Smooth muscle cell (in vitro differentiated cells): ENCODE results near the gene MALRD1. TPM values are rescaled to one million over a fixed set of nuclear protein-coding genes. Genes with fewer than 3 reads are reported as not detected.

Source experiments
- DNase-seq: peaks from one replicate; lab custom pipeline; 2025; ENCODE audit not compliant: unreplicated experiment; lab: John Stamatoyannopoulos, UW
- H2AFZ ChIP-seq: fragments of 200-600 bp; sonication (generic); 2 replicates; pipeline ENCODE4 v1.6.0; 2016; ENCODE audit warnings: antibody characterized with exemption, low read depth, mild to moderate bottlenecking
- H3F3A ChIP-seq: fragments of 200-600 bp; sonication (generic); 2 replicates; pipeline ENCODE4 v1.6.0; 2017; ENCODE audit warnings: antibody characterized with exemption, low read depth
- H3K27ac ChIP-seq: fragments of 200-600 bp; sonication (generic); 2 replicates; pipeline ENCODE4 v1.5.1; 2016; ENCODE audit warnings: low read depth, mild to moderate bottlenecking
- H3K27me3 ChIP-seq: fragments of 200-600 bp; sonication (generic); 2 replicates; pipeline ENCODE4 v1.6.1; 2016; ENCODE audit warnings: low read depth, mild to moderate bottlenecking
- H3K36me3 ChIP-seq: fragments of 200-600 bp; sonication (generic); 2 replicates; pipeline ENCODE4 v1.5.1; 2016; ENCODE audit warnings: low read depth
- H3K4me1 ChIP-seq: fragments of 200-600 bp; sonication (generic); 2 replicates; pipeline ENCODE4 v1.5.1; 2016; ENCODE audit warnings: low read depth
- H3K4me2 ChIP-seq: fragments of 200-600 bp; sonication (generic); 2 replicates; pipeline ENCODE4 v1.6.0; 2016; ENCODE audit warnings: mild to moderate bottlenecking
- H3K4me3 ChIP-seq: fragments of 200-600 bp; sonication (generic); 2 replicates; pipeline ENCODE4 v1.5.1; 2016; ENCODE audit warnings: mild to moderate bottlenecking
- H3K79me2 ChIP-seq: fragments of 200-600 bp; sonication (generic); 2 replicates; pipeline ENCODE4 v1.6.0; 2016; ENCODE audit warnings: low read depth, mild to moderate bottlenecking
- H3K9ac ChIP-seq: fragments of 200-600 bp; sonication (generic); 2 replicates; pipeline ENCODE4 v1.6.0; 2016; ENCODE audit warnings: low read depth
- H3K9me3 ChIP-seq: fragments of 200-600 bp; sonication (generic); replicated peaks from 2 replicates; pipeline ENCODE4 v1.5.1; 2016; ENCODE audit warnings: low read depth
- H4K20me1 ChIP-seq: fragments of 200-600 bp; sonication (generic); 2 replicates; pipeline ENCODE4 v1.6.0; 2016; ENCODE audit warnings: low read depth
- WGBS: methylation state at CpG from one replicate; pipeline ENCODE4 v1.1.7; 2016; ENCODE audit warnings: low lambda C conversion rate; 5-methylcytosine and 5-hydroxymethylcytosine counted together
- polyA plus RNA-seq: library from polyadenylated mRNA; unstranded; fragments of >200 nt; fragmentation: Nextera tagmentation; extraction: Ambion mirVana; gene quantifications from 2 replicates; pipeline ENCODE4 v1.2.1, GENCODE V29; 2016
- total RNA-seq: library from RNA; depleted of rRNA; stranded (reverse); fragments of >200 nt; gene quantifications from 2 replicates; pipeline ENCODE4 v1.2.3, GENCODE V29; 2014
- TF ChIP-seq, protein P1 (sequence below): fragments of 200-600 bp; sonication (generic); IDR thresholded peaks from 2 replicates; pipeline ENCODE4 v1.5.1; 2017; ENCODE audit warnings: borderline replicate concordance, mild to moderate bottlenecking, antibody characterized with exemption; ENCODE audit not compliant: insufficient read depth, poor library complexity, severe bottlenecking

Gene MALRD1
- total and polyA plus RNA-seq, 2 experiments from 2014 or later: 1.9 TPM; not detected in 1

DNA sequence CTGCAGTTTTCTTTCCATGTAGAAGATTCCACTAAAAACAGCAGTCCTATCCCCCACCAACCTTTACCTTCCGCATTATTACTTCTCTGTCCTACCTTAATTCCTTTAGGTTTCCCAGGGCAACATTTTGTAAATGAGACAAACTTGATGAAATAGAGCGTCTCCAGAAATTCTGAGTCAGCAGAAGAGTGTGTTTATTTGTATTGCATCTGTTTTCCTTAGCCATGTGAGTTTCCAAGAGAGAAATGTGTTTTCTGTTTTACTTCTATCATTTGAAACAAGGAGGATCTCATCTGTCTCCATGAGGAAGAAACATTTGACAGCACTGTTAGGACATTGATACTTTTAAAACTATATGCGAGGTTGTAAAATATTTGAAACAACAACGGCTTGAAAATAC, 523.5 kb downstream of the MALRD1 start:
- 83% methylated on average over 4 of the region's 4 CpGs for WGBS

DNA sequence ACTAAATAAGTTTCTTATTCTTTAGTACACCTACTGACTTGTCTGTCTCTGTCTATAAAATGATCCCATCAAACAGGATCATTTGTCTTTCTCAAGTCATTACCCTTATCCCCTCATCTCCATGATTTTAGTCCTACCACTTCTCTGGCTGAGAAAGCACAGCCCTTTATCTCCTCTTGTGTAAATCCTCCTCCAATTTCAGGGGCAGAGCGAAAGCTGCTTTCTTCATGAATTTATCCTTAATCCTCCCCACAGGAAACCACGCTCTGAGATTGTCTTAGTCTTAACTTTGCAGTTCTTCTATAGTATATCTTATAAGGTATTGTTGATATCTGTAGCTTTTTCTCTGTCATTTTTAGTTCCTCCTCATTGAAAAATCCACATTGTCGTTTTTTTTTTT, 528.0 kb downstream of the MALRD1 start:
- no peaks in the 10 kb centered on the region for H4K20me1 ChIP-seq

More for the DNA sequence above, 523.5 kb downstream of the MALRD1 start:
- Histone ChIP-seq H3F3A (no peaks in the 10 kb centered on the region), H3K4me2 (no peak overlapping the region), H3K4me1 (peaks cover 5% of the 10 kb centered on the region), H3K27ac (no peak overlapping the region), H3K27me3 (no peaks in the 10 kb centered on the region), H2AFZ (no peak overlapping the region), H3K79me2 (no peaks in the 10 kb centered on the region), H3K4me3 (no peak overlapping the region), H3K36me3 (no peaks in the 10 kb centered on the region), H3K9me3 (no peaks in the 10 kb centered on the region), H3K9ac (no peak overlapping the region), H4K20me1 (no peaks in the 10 kb centered on the region)
- TF ChIP-seq, protein P1, sequence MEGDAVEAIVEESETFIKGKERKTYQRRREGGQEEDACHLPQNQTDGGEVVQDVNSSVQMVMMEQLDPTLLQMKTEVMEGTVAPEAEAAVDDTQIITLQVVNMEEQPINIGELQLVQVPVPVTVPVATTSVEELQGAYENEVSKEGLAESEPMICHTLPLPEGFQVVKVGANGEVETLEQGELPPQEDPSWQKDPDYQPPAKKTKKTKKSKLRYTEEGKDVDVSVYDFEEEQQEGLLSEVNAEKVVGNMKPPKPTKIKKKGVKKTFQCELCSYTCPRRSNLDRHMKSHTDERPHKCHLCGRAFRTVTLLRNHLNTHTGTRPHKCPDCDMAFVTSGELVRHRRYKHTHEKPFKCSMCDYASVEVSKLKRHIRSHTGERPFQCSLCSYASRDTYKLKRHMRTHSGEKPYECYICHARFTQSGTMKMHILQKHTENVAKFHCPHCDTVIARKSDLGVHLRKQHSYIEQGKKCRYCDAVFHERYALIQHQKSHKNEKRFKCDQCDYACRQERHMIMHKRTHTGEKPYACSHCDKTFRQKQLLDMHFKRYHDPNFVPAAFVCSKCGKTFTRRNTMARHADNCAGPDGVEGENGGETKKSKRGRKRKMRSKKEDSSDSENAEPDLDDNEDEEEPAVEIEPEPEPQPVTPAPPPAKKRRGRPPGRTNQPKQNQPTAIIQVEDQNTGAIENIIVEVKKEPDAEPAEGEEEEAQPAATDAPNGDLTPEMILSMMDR: no peak
- no peak for DNase-seq

DNA sequence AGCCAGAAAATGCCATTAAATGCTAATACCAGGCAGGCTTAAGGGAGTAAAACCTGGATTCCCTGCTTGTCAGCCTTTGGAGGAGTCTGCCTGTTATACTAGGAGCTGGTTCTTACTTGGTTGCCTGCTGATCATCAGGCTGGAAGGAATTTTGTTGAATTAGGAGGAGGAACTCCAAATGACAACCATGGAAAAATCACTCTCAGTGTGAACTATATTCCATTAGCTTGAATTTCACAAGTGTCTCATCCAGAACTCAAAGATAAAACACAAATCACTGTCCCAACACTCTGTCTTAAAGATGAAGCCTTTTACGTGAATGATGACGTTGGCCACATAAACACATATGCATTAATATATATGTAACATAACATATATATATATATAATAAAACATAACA, 528.8 kb downstream of the MALRD1 start:
- TF ChIP-seq, protein P1: no peak
- Histone ChIP-seq H3K79me2 (no peaks in the 10 kb centered on the region), H3K27ac (no peak overlapping the region), H3K9ac (no peak overlapping the region), H3K4me2 (peak overlapping the region; percentile 44), H2AFZ (no peak overlapping the region), H3K4me3 (no peak overlapping the region), H3K27me3 (no peaks in the 10 kb centered on the region), H3F3A (no peaks in the 10 kb centered on the region), H3K36me3 (no peaks in the 10 kb centered on the region), H3K4me1 (peaks cover 8% of the 10 kb centered on the region), H4K20me1 (no peaks in the 10 kb centered on the region), H3K9me3 (no peaks in the 10 kb centered on the region)
- WGBS: 78% methylated on average over 2 of the region's 2 CpGs
- no peak for DNase-seq

More for the DNA sequence above, 528.0 kb downstream of the MALRD1 start:
- peak overlapping the region; percentile 44 for H3K4me2 ChIP-seq
- no peaks in the 10 kb centered on the region for H3K9me3 ChIP-seq
- no peak overlapping the region for H2AFZ ChIP-seq
- DNase-seq: no peak
- no peak overlapping the region for H3K4me3 ChIP-seq
- no peaks in the 10 kb centered on the region for H3K79me2 ChIP-seq
- H3K27ac ChIP-seq: no peak overlapping the region
- H3K4me1 ChIP-seq: peaks cover 8% of the 10 kb centered on the region
- 41% methylated on average over 3 of the region's 3 CpGs for WGBS
- no peaks in the 10 kb centered on the region for H3K36me3 ChIP-seq
- H3K9ac ChIP-seq: no peak overlapping the region
- no peaks in the 10 kb centered on the region for H3K27me3 ChIP-seq
- TF ChIP-seq, protein P1: no peak
- H3F3A ChIP-seq: no peaks in the 10 kb centered on the region

DNA sequence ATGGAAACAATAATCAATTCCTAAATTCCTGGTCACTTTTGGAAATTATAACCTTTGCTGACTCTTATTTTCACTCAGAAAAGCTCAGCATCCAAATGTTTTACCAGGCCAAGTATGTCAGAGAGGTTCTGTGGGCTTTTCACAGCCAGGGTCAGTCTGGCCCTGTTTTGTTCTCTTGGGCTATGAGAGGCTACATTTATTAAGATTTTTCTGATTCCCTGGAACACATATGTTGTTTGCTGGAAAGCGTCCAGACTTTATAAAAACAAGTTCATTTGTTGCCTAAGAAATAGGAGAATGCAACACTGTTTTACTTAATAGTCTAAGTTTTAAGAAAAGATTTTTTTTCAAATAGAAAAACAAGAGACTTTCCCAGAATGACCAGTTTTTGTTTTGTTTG, 529.2 kb downstream of the MALRD1 start:
- Histone ChIP-seq H3K79me2 (no peaks in the 10 kb centered on the region), H3K27ac (no peak overlapping the region), H3K9me3 (no peaks in the 10 kb centered on the region), H3K4me3 (no peak overlapping the region), H3F3A (no peaks in the 10 kb centered on the region), H2AFZ (no peak overlapping the region), H3K9ac (no peak overlapping the region), H3K27me3 (no peaks in the 10 kb centered on the region), H3K4me2 (no peak overlapping the region), H4K20me1 (no peaks in the 10 kb centered on the region), H3K36me3 (no peaks in the 10 kb centered on the region), H3K4me1 (peaks cover 8% of the 10 kb centered on the region)
- DNase-seq: no peak
- 97% methylated on average over 1 of the region's 1 CpG for WGBS
- TF ChIP-seq, protein P1: no peak
